OCI-LY3 (cell line): ENCODE results near the gene FLRT3.

ENCODE experiments used
- H2AFZ ChIP-seq: fragments of 200-600, 300-600 bp; shearing (Covaris generic); 2 replicates; pipeline ENCODE4 v1.6.0; 2014; ENCODE audit warnings: antibody characterized with exemption, low read depth, low read length
- H3K27ac ChIP-seq: fragments of 200-600, 300-600 bp; sonication (generic); 2 replicates; pipeline ENCODE4 v1.5.1; 2014; ENCODE audit warnings: mild to moderate bottlenecking, low read length, moderate library complexity, mixed read lengths
- H3K27me3 ChIP-seq: fragments of 200-600, 300-600 bp; sonication (generic); 2 replicates; pipeline ENCODE4 v1.6.1; 2014; ENCODE audit warnings: low read depth, low read length, mixed read lengths
- H3K36me3 ChIP-seq: fragments of 200-600, 300-600 bp; sonication (generic); replicated peaks from 2 replicates; pipeline ENCODE3; 2014; ENCODE audit warnings: low read depth, low read length, mixed read lengths
- H3K4me1 ChIP-seq: fragments of 300-600, 200-600 bp; sonication (generic); 2 replicates; pipeline ENCODE4 v1.6.1; 2014; ENCODE audit warnings: low read length, mixed read lengths
- H3K4me2 ChIP-seq: fragments of 200-600, 300-600 bp; sonication (generic); 2 replicates; pipeline ENCODE4 v1.6.1; 2014; ENCODE audit warnings: low read length, mixed read lengths
- H3K4me3 ChIP-seq: fragments of 300-600, 200-600 bp; sonication (generic); 2 replicates; pipeline ENCODE4 v1.5.1; 2014; ENCODE audit warnings: antibody characterized with exemption, mild to moderate bottlenecking, low read length, moderate library complexity
- H3K79me2 ChIP-seq: fragments of 300-600, 200-600 bp; shearing (Covaris generic); 2 replicates; pipeline ENCODE4 v1.6.1; 2014; ENCODE audit warnings: mild to moderate bottlenecking, low read length, mixed read lengths
- H3K9ac ChIP-seq: fragments of 300-600, 200-600 bp; shearing (Covaris generic); 2 replicates; pipeline ENCODE4 v1.6.0; 2014; ENCODE audit warnings: mild to moderate bottlenecking, low read length, moderate library complexity
- H3K9me3 ChIP-seq: fragments of 200-600, 300-600 bp; shearing (Covaris generic); 2 replicates; pipeline ENCODE4 v1.6.1; 2014; ENCODE audit warnings: low read length, mixed read lengths; ENCODE audit not compliant: insufficient read depth
- H4K20me1 ChIP-seq: fragments of 200-600, 300-600 bp; sonication (generic); 2 replicates; pipeline ENCODE4 v1.6.1; 2016; ENCODE audit warnings: low read length, mixed read lengths; ENCODE audit not compliant: insufficient read depth
- CTCF ChIP-seq: fragments of 200-600, 300-600 bp; sonication (generic); IDR thresholded peaks from 2 replicates; pipeline ENCODE4 v1.5.1; 2014; ENCODE audit warnings: antibody characterized with exemption, low read length, low read depth
- EZH2phosphoT487 ChIP-seq: fragments of 200-600 bp; shearing (Covaris generic); IDR thresholded peaks from 2 replicates; pipeline ENCODE4 v1.6.1; 2018; ENCODE audit warnings: antibody characterized with exemption, mixed run types, low read depth

Gene FLRT3

DNA sequence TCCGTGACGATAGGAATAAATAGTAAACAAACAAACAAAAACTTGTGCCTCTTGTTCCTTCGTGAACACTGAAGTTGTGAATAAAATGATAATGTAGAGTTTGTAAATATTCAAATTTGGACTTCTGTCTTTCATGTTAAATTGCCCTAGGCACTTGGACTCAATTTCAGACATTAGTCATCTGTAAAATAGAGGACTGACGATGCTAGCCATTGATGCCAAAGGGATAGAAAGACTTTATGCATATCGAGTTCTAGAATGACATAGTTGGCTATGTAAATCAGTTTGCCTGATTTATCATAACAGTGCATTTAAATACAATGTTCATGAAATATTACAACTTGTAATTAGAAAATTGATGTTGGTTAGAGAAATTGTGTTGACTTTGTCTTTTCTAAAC, 45.9 kb upstream of the FLRT3 start:
- Histone ChIP-seq H3K79me2 (no peaks in the 10 kb centered on the region), H3K4me3 (no peak overlapping the region), H3K27me3 (no peaks in the 10 kb centered on the region), H3K9me3 (no peaks in the 10 kb centered on the region; the same call in 1 of the 2 replicates), H3K9ac (no peak overlapping the region), H3K36me3 (no peaks in the 10 kb centered on the region), H3K4me2 (no peak overlapping the region), H2AFZ (no peak overlapping the region), H3K27ac (no peak overlapping the region), H3K4me1 (no peaks in the 10 kb centered on the region), H4K20me1 (no peaks in the 10 kb centered on the region)
- no peak for TF ChIP-seq CTCF
- TF ChIP-seq EZH2phosphoT487 = no peak

GRCh38 chr20:14378326-14378725, 40.9 kb upstream of the FLRT3 start:
- Histone ChIP-seq H2AFZ (no peak overlapping the region), H4K20me1 (no peaks in the 10 kb centered on the region), H3K4me1 (no peaks in the 10 kb centered on the region), H3K9me3 (no peaks in the 10 kb centered on the region), H3K4me3 (no peak overlapping the region), H3K27ac (no peak overlapping the region), H3K36me3 (no peaks in the 10 kb centered on the region), H3K27me3 (no peaks in the 10 kb centered on the region), H3K4me2 (no peak overlapping the region), H3K79me2 (no peaks in the 10 kb centered on the region), H3K9ac (no peak overlapping the region)
- TF ChIP-seq CTCF (no peak), EZH2phosphoT487 (no peak)

GRCh38 chr20:14375416-14375985, 38.1 kb upstream of the FLRT3 start:
- Histone ChIP-seq H4K20me1 (no peaks in the 10 kb centered on the region), H3K9me3 (no peaks in the 10 kb centered on the region), H3K4me2 (no peak overlapping the region), H3K27me3 (no peaks in the 10 kb centered on the region), H3K4me1 (no peaks in the 10 kb centered on the region), H3K9ac (no peak overlapping the region), H3K36me3 (no peaks in the 10 kb centered on the region), H2AFZ (no peak overlapping the region), H3K79me2 (no peaks in the 10 kb centered on the region), H3K4me3 (no peak overlapping the region), H3K27ac (no peak overlapping the region)
- TF ChIP-seq EZH2phosphoT487 (no peak), CTCF (no peak)

DNA sequence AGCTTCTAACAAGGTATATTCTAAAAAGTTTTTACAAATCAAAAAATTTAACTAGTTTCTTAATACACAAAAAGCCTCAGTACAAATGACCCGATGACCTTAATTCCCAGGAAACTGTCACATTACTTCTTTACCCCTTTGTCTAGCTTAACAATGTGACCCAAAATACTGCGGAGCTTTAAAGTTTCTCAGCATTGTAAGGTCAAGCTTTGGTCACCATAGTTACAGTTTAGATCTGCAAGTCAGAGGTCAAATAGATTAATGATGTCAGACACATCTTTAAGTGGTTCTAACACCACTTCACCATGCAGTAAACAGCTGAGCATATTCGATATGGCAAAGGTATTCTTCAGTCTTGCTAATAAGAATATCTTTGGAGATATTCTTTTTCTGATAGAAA, 36.8 kb upstream of the FLRT3 start:
- Histone ChIP-seq H3K4me2 (no peak overlapping the region), H3K4me1 (no peaks in the 10 kb centered on the region), H3K27ac (no peak overlapping the region), H3K79me2 (no peaks in the 10 kb centered on the region), H3K4me3 (no peak overlapping the region), H4K20me1 (no peaks in the 10 kb centered on the region), H3K9ac (no peak overlapping the region), H3K9me3 (no peaks in the 10 kb centered on the region), H2AFZ (no peak overlapping the region), H3K27me3 (no peaks in the 10 kb centered on the region), H3K36me3 (no peaks in the 10 kb centered on the region)
- TF ChIP-seq CTCF (no peak), EZH2phosphoT487 (no peak)
